ENCODE measurements around the gene TMEM250. TPM values are rescaled to one million over a fixed set of nuclear protein-coding genes. Genes with fewer than 3 reads are reported as not detected.

The TMEM250 gene
- total RNA-seq, 4 donors from 2014 or later: 25.7 to 46.9 (median 41.5) TPM

- no peaks in the 10 kb centered on the region for H3K9me3 ChIP-seq
- H3K4me1 ChIP-seq: peaks cover 41 to 51% of the 10 kb centered on the region in 2 donors
- no peak for TF ChIP-seq CTCF (IDR thresholded peaks at IDR 0.05 in 4 of 5, conservative IDR thresholded peaks at IDR 0.05 in 1 of 5)
- no peak for TF ChIP-seq POLR2A (IDR thresholded peaks at IDR 0.05)
- no peaks in the 10 kb centered on the region for H3K27me3 ChIP-seq
- no peak for ATAC-seq
- no peak overlapping the region for H3K4me3 ChIP-seq
- DNase-seq: peak in 1 of 2 donors; percentile 5
- H3K36me3 ChIP-seq: peaks cover 0 to 4% of the 10 kb centered on the region in 2 donors
- peak overlapping the region; percentile 67 to 79 (median 74) for H3K27ac ChIP-seq
- in situ Hi-C loops (cut with MboI; ENCODE audit: low sequenced_read_pairs in 4 of 4) (no loop called here), intact Hi-C loops (cut with DNase I; ENCODE audit: low total_unique reads) (no loop called here)
These were observed 40.1 kb downstream of the TMEM250 start for GRCh38 chr9:136078498-136079011.

DNA sequence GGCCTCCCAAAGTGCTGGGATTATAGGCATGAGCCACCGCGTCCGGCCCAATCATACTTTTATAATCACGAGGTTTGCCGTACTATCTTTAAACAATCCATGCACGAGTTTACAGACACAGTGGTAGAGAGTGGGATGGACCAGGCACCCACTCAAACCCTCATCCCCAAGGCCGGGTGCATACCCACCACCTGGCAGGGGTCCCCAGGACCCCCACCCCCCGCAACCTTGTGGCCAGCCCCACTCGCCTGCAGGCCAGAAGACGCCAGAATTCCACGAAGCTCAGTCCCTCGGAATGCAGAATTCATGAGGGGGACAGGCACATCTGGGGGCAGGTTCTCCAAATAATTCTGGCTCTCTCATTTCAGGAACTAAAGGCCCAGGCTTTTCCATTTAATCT, 40.7 kb downstream of the TMEM250 start:
- TF ChIP-seq CTCF (IDR thresholded peaks at IDR 0.05 in 4 of 5, conservative IDR thresholded peaks at IDR 0.05 in 1 of 5): no peak
- no peak for TF ChIP-seq POLR2A (IDR thresholded peaks at IDR 0.05)
- Histone ChIP-seq H3K4me3 (no peak overlapping the region), H3K36me3 (no peaks in the 10 kb centered on the region), H3K27me3 (no peaks in the 10 kb centered on the region), H3K9me3 (no peaks in the 10 kb centered on the region), H3K4me1 (peaks cover 39 to 46% of the 10 kb centered on the region in 2 donors), H3K27ac (peak overlapping the region in 2 of 4 donors; percentile 75 to 79)
- in situ Hi-C loops (cut with MboI; ENCODE audit: low sequenced_read_pairs in 4 of 4): no loop called here
- intact Hi-C loops (cut with DNase I; ENCODE audit: low total_unique reads): no loop called here
- ATAC-seq (no peak), DNase-seq (no peak)

DNA sequence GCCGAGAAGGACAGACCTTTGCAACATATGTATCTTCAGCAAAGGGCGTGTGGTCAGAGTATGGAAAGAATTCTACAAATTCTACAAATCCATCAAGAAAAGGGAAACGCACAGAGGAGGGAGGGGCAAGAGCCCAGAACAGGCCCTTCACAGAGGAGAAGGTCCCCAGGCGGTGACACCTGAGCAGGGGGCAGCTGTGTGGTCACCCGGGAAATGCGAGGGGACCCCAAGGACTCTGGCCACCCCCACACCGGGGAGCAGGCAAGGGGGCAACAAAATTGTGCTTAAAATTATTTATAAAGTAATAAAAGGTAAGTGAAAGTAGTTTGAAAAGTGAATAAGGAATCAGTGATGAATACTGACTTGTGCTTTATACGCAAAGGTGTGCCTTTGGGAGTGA, 41.2 kb downstream of the TMEM250 start:
- in situ Hi-C loops (cut with MboI; ENCODE audit: low sequenced_read_pairs in 4 of 4): no loop called here
- DNase-seq (no peak), ATAC-seq (no peak)
- intact Hi-C loops (cut with DNase I; ENCODE audit: low total_unique reads): no loop called here
- Histone ChIP-seq H3K36me3 (no peaks in the 10 kb centered on the region), H3K27me3 (no peaks in the 10 kb centered on the region), H3K4me1 (peaks cover 34 to 40% of the 10 kb centered on the region in 2 donors), H3K9me3 (no peaks in the 10 kb centered on the region), H3K27ac (no peak overlapping the region), H3K4me3 (no peak overlapping the region)
- TF ChIP-seq CTCF (IDR thresholded peaks at IDR 0.05 in 4 of 5, conservative IDR thresholded peaks at IDR 0.05 in 1 of 5) (no peak), POLR2A (IDR thresholded peaks at IDR 0.05) (no peak)

DNA sequence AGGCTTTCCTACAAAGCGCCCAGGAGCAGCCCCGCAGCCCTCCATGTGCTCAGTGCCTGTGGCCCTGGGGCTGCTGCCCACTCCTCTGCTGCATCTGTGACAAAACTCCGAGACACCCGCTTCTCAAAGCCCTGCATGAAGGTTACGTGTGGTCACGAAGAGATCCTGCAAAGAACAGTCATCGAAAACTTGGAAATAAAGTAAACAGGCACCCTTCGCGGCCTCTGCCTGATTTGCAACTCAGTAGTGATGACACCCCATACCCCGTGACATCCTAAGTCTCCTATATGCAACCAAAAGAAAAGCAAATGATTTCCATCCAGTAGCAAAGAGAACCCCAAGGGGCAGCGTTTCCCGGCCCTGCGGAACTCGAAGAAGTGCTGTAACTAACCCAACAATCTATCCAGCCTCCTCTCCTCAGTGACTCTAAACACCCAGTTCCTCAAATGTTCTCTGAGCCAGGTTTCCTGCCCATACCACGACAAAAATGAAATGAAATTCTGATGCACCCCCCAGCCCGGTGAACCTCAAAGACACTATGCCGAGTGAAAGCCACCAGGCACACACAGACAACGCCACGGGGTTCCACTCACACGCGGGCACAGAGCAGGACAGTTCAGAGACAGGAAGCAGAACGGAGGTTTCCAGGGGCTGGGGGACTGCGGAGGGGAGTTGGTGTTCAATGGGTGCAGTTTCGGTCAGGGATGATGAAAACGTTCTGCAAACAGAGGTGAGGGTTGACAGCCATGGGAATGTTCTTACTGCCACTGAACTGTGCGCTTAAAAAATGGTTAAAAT, 42.6 kb downstream of the TMEM250 start:
- peaks cover 20 to 26% of the 10 kb centered on the region in 2 donors for H3K4me1 ChIP-seq
- in situ Hi-C loops (cut with MboI; ENCODE audit: low sequenced_read_pairs in 4 of 4) (no loop called here), intact Hi-C loops (cut with DNase I; ENCODE audit: low total_unique reads) (no loop called here)
- no peak for TF ChIP-seq CTCF (IDR thresholded peaks at IDR 0.05 in 4 of 5, conservative IDR thresholded peaks at IDR 0.05 in 1 of 5)
- no peak for TF ChIP-seq POLR2A (IDR thresholded peaks at IDR 0.05)
- H3K36me3 ChIP-seq: no peaks in the 10 kb centered on the region
- no peak overlapping the region for H3K27ac ChIP-seq
- H3K27me3 ChIP-seq: no peaks in the 10 kb centered on the region
- no peaks in the 10 kb centered on the region for H3K9me3 ChIP-seq
- ATAC-seq (no peak), DNase-seq (peak in 1 of 2 donors; percentile 11)
- H3K4me3 ChIP-seq: no peak overlapping the region

Data from gastrocnemius medialis (tissue), 4 donors.